IMR-90 (cell line): ENCODE data around the gene LRRC39. TPM values are rescaled to one million over a fixed set of nuclear protein-coding genes. Genes with fewer than 3 reads are reported as not detected.
A peak's percentile ranks its signal among the peaks of the same experiment; 100 is the strongest.

ENCODE experiments used
- ATAC-seq: fragments of 200-7000 bp; cut with Tn5 transposase; 2 replicates; pipeline ENCODE4 v1.9.1; 2020; ENCODE audit warnings: low read depth, mild to moderate bottlenecking, moderate library complexity
- BruUV-seq: library from RNA; stranded (reverse); fragments of 400-500 nt; replicated peaks from 2 replicates; lab custom pipeline; 2021; lab: Mats Ljungman, UMichigan
- CTCF ChIA-PET: fragments of 300-600 bp; formaldehyde crosslinking; extraction: SDS; loops from one replicate; lab custom pipeline; 2021; ENCODE audit warnings: antibody characterized with exemption; lab: Yijun Ruan, JAX
- POLR2A ChIA-PET: fragments of 300-600 bp; sonication (Branson Sonifier 250); formaldehyde crosslinking; loops from one replicate; lab custom pipeline; 2022; ENCODE audit warnings: antibody characterized with exemption; ENCODE audit not compliant: unreplicated experiment; lab: Charles Lee
- DNase-seq: peaks from one replicate; pipeline ENCODE4 v3.0.0; 2013
- H2AFZ ChIP-seq: replicated peaks from 2 replicates; pipeline ENCODE3; 2013; ENCODE audit warnings: low read length, mild to moderate bottlenecking; ENCODE audit not compliant: poor library complexity
- H2AK5ac ChIP-seq: 2 replicates; pipeline ENCODE4 v1.6.1; 2013; ENCODE audit warnings: low read depth, low read length, inconsistent platforms
- H2AK9ac ChIP-seq: replicated peaks from 2 replicates; pipeline ENCODE3; 2013; ENCODE audit warnings: mild to moderate bottlenecking, low read depth, low read length, moderate library complexity; ENCODE audit not compliant: poor library complexity
- H2BK120ac ChIP-seq: 2 replicates; pipeline ENCODE4 v1.6.1; 2013; ENCODE audit warnings: low read depth, low read length, inconsistent platforms
- H2BK15ac ChIP-seq: 3 replicates; pipeline ENCODE4 v1.6.1; 2013; ENCODE audit warnings: low read depth, low read length, inconsistent platforms
- H2BK20ac ChIP-seq: 2 replicates; pipeline ENCODE4 v1.6.1; 2013; ENCODE audit warnings: low read depth, mild to moderate bottlenecking, inconsistent platforms, low read length, moderate library complexity
- H2BK5ac ChIP-seq: 2 replicates; pipeline ENCODE4 v1.6.1; 2013; ENCODE audit warnings: mild to moderate bottlenecking, low read depth, low read length, inconsistent platforms; ENCODE audit not compliant: poor library complexity, severe bottlenecking
- H3K14ac ChIP-seq: replicated peaks from 2 replicates; pipeline ENCODE4 v1.6.1; 2013; ENCODE audit warnings: low read depth, low read length, inconsistent platforms
- H3K18ac ChIP-seq: 2 replicates; pipeline ENCODE4 v1.6.1; 2013; ENCODE audit warnings: low read depth, low read length, control low read depth
- H3K23ac ChIP-seq: 2 replicates; pipeline ENCODE4 v1.6.1; 2013; ENCODE audit warnings: low read depth, low read length, inconsistent platforms
- H3K27ac ChIP-seq: 2 replicates; pipeline ENCODE4 v1.5.1; 2013; ENCODE audit warnings: mild to moderate bottlenecking, control low read depth, low read length; ENCODE audit not compliant: insufficient read depth
- H3K27me3 ChIP-seq: 2 replicates; pipeline ENCODE4 v1.6.1; 2013; ENCODE audit warnings: low read length; ENCODE audit not compliant: control insufficient read depth, insufficient read depth
- H3K36me3 ChIP-seq: 2 replicates; pipeline ENCODE4 v1.6.1; 2013; ENCODE audit warnings: low read length, mixed read lengths; ENCODE audit not compliant: control insufficient read depth, insufficient read depth
- H3K4ac ChIP-seq: 2 replicates; pipeline ENCODE4 v1.6.1; 2013; ENCODE audit warnings: low read depth, low read length, inconsistent platforms
- H3K4me1 ChIP-seq: 2 replicates; pipeline ENCODE4 v1.6.1; 2013; ENCODE audit warnings: low read length, mixed read lengths; ENCODE audit not compliant: control insufficient read depth, insufficient read depth
- H3K4me2 ChIP-seq: 2 replicates; pipeline ENCODE4 v1.6.1; 2013; ENCODE audit warnings: low read depth, mild to moderate bottlenecking, control low read depth, low read length, moderate library complexity
- H3K4me3 ChIP-seq: 2 replicates; pipeline ENCODE4 v1.5.1; 2013; ENCODE audit warnings: low read depth, mild to moderate bottlenecking, control low read depth, low read length, moderate library complexity; ENCODE audit not compliant: insufficient read depth
- H3K56ac ChIP-seq: 2 replicates; pipeline ENCODE4 v1.6.1; 2013; ENCODE audit warnings: low read length, inconsistent platforms; ENCODE audit not compliant: insufficient read depth; ENCODE audit errors: extremely low read depth
- H3K79me1 ChIP-seq, 2 experiments: 2 replicates each; pipeline ENCODE4 v1.6.1; 2013; ENCODE audit warnings: low read length in 2 of 2, inconsistent platforms in 1 of 2, low read depth in 1 of 2
- H3K9ac ChIP-seq: 2 replicates; pipeline ENCODE4 v1.6.1; 2013; ENCODE audit warnings: low read depth, low read length, control low read depth
- H3K9me1 ChIP-seq: 2 replicates; pipeline ENCODE4 v1.6.1; 2013; ENCODE audit warnings: low read length, inconsistent platforms; ENCODE audit not compliant: insufficient read depth
- H3K9me3 ChIP-seq: 2 replicates; pipeline ENCODE4 v1.6.1; 2013; ENCODE audit warnings: low read length; ENCODE audit not compliant: control insufficient read depth, insufficient read depth
- H4K20me1 ChIP-seq: 2 replicates; pipeline ENCODE4 v1.6.1; 2013; ENCODE audit warnings: low read length, inconsistent platforms; ENCODE audit not compliant: insufficient read depth
- H4K5ac ChIP-seq: 2 replicates; pipeline ENCODE4 v1.6.1; 2013; ENCODE audit warnings: mild to moderate bottlenecking, low read depth, low read length, control low read depth
- H4K8ac ChIP-seq, 2 experiments: 2 replicates each; pipeline ENCODE4 v1.6.1; 2013; ENCODE audit warnings: low read depth in 2 of 2, low read length in 2 of 2, control low read depth in 1 of 2, inconsistent platforms in 1 of 2
- H4K91ac ChIP-seq: 2 replicates; pipeline ENCODE4 v1.6.1; 2013; ENCODE audit warnings: low read depth, low read length, inconsistent platforms; ENCODE audit not compliant: insufficient read depth
- BHLHE40 ChIP-seq: fragments of 150-350 bp; IDR thresholded peaks from 2 replicates; pipeline ENCODE4 v1.6.1; 2016; ENCODE audit warnings: mild to moderate bottlenecking, low read depth, low read length
- CHD1 ChIP-seq: IDR thresholded peaks from 2 replicates; pipeline ENCODE4 v1.6.1; 2012; ENCODE audit warnings: low read depth, low read length, improper control_type of control experiment
- FOS ChIP-seq: fragments of 150-350 bp; IDR thresholded peaks from 2 replicates; pipeline ENCODE4 v1.6.1; 2016; ENCODE audit warnings: low read depth, low read length
- MAFK ChIP-seq: IDR thresholded peaks from 2 replicates; pipeline ENCODE4 v1.6.1; 2012; ENCODE audit warnings: low read depth, low read length, improper control_type of control experiment
- MXI1 ChIP-seq: IDR thresholded peaks from 2 replicates; pipeline ENCODE4 v1.6.1; 2012; ENCODE audit warnings: low read depth, mild to moderate bottlenecking, low read length, moderate library complexity, borderline replicate concordance
- NFE2L2 ChIP-seq: fragments of 150-350 bp; IDR thresholded peaks from 2 replicates; pipeline ENCODE4 v1.6.1; 2016; ENCODE audit warnings: low read depth, mild to moderate bottlenecking, low read length
- POLR2A ChIP-seq: IDR thresholded peaks from 2 replicates; pipeline ENCODE4 v1.6.1; 2012; ENCODE audit warnings: mild to moderate bottlenecking, low read depth, low read length
- RFX5 ChIP-seq: IDR thresholded peaks from 2 replicates; pipeline ENCODE4 v1.8.0; 2012; ENCODE audit warnings: low read depth, mild to moderate bottlenecking, low read length, moderate library complexity
- SMC3 ChIP-seq: fragments of 150-350 bp; IDR thresholded peaks from 2 replicates; pipeline ENCODE4 v1.6.1; 2016; ENCODE audit warnings: low read depth, mild to moderate bottlenecking, antibody characterized with exemption, low read length, moderate library complexity
- WGBS, 2 experiments: methylation state at CpG; one replicate each; pipeline versions ENCODE4 v1.1.5 to v1.1.7; 2013; ENCODE audit warnings: missing lambda C conversion rate in 2 of 2; ENCODE audit not compliant: insufficient read length in 1 of 2; ENCODE audit errors: extremely low coverage in 2 of 2; 5-methylcytosine and 5-hydroxymethylcytosine counted together
- dilution Hi-C: fragments of 300-500 bp; cut with HindIII; formaldehyde crosslinking; loops from one replicate; pipeline ENCODE4 v1.14.3; 2018; ENCODE audit warnings: low sequenced_read_pairs; ENCODE audit not compliant: unreplicated experiment
- in situ Hi-C: fragments of 300-500 bp; cut with MboI; formaldehyde crosslinking; loops from 3 replicates; pipeline ENCODE4 v1.14.3; 2019; ENCODE audit warnings: low sequenced_read_pairs, inconsistent platforms, mixed read lengths
- intact Hi-C: fragments of 100-400 bp; cut with micrococcal nuclease; formaldehyde crosslinking; loops from 2 replicates; pipeline ENCODE4 v1.10.0; 2022
- polyA plus RNA-seq, 3 experiments: library from polyadenylated mRNA; depleted of rRNA; stranded (reverse); fragments of >200 nt; gene quantifications; 2 replicates each; pipeline ENCODE4 v1.2.3, GENCODE V29; 2012; ENCODE audit warnings: low replicate concordance in 1 of 3
- total RNA-seq: library from RNA; depleted of rRNA; stranded (reverse); fragments of >200 nt; gene quantifications from 2 replicates; pipeline ENCODE4 v1.2.3, GENCODE V29; 2012
- TF ChIP-seq, protein P1 (sequence below): fragments of 150-350 bp; IDR thresholded peaks from 2 replicates; pipeline ENCODE4 v1.6.1; 2016; ENCODE audit warnings: low read depth, mild to moderate bottlenecking, low read length, moderate library complexity, borderline replicate concordance

The LRRC39 gene
- total and polyA plus RNA-seq, 2 of the 4 experiments (the other 2 are of a cell fraction): 0.36 to 0.48 TPM

DNA sequence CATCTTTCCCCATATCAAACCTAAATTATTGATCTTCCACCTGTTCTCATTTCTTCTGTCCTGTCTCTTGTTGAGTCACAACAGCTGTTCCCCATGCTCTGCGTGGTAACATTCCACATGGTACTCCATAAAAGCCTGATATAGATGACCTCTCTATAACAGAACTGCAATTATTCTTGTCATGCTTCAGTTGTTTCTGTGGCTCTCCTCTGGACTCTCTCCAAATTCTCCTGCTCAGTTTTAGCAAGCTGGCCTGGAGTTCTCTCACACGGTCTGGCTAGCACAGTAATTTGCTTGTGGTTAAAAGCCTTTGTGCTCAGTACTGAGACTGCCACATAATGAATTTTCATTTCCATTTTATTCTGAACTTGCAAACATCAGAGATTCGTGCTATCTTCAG lies 10.6 kb upstream of the LRRC39 start:
- dilution Hi-C loops: no loop called here
- H2AK5ac ChIP-seq: no peak overlapping the region

More for the DNA sequence above, 10.6 kb upstream of the LRRC39 start:
- Histone ChIP-seq H3K79me1 (no peaks in the 10 kb centered on the region), H3K4me3 (no peak overlapping the region), H3K9me1 (no peaks in the 10 kb centered on the region), H3K56ac (no peak overlapping the region), H3K27me3 (no peaks in the 10 kb centered on the region), H3K23ac (no peak overlapping the region), H3K14ac (no peak overlapping the region), H3K36me3 (no peaks in the 10 kb centered on the region), H2BK5ac (no peak overlapping the region), H4K5ac (no peak overlapping the region), H2BK15ac (no peak overlapping the region), H4K8ac (no peak overlapping the region), H4K91ac (no peak overlapping the region), H3K4me1 (peaks cover 5% of the 10 kb centered on the region), H2BK20ac (no peak overlapping the region), H3K4me2 (no peak overlapping the region; the same call in 1 of the 2 replicates), H4K20me1 (no peaks in the 10 kb centered on the region), H2BK120ac (no peak overlapping the region), H3K4ac (no peak overlapping the region), H3K18ac (no peak overlapping the region), H3K9me3 (no peaks in the 10 kb centered on the region), H2AFZ (no peak overlapping the region), H2AK9ac (no peak overlapping the region), H3K27ac (no peak overlapping the region), H3K9ac (no peak overlapping the region)
- intact Hi-C loops: no loop called here
- in situ Hi-C loops: no loop called here
- 33% methylated on average over 1 of the region's 3 CpGs; no CpG with 5 or more reads in 1 of the 2 experiments for WGBS, 2 experiments
- ChIA-PET CTCF (interaction anchor here (0.6 kb wide), 1 partner anchor 61 kb away, joined by 3 read pairs; the partner anchor contains the start of gene DBT), POLR2A (no interaction called here)
- DNase-seq (peak; percentile 73), ATAC-seq (peak; percentile 68)
- TF ChIP-seq CHD1 (no peak), POLR2A (no peak), MXI1 (no peak), BHLHE40 (no peak), NFE2L2 (no peak), SMC3 (no peak), RFX5 (no peak), MAFK (no peak), FOS (no peak)
- TF ChIP-seq, protein P1, sequence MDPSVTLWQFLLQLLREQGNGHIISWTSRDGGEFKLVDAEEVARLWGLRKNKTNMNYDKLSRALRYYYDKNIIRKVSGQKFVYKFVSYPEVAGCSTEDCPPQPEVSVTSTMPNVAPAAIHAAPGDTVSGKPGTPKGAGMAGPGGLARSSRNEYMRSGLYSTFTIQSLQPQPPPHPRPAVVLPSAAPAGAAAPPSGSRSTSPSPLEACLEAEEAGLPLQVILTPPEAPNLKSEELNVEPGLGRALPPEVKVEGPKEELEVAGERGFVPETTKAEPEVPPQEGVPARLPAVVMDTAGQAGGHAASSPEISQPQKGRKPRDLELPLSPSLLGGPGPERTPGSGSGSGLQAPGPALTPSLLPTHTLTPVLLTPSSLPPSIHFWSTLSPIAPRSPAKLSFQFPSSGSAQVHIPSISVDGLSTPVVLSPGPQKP: no peak
- BruUV-seq: no TSS peak
